Measurements from ENCODE around the gene ICAM1. TPM values are rescaled to one million over a fixed set of nuclear protein-coding genes. Genes with fewer than 3 reads are reported as not detected.
"Not testable (repeated sequence)": the region's sequence is repeated elsewhere in the genome, so short reads cannot be mapped to it uniquely, and the experiment has no call there.

The ICAM1 gene
- total RNA-seq, 1 experiment from 2014 or later, result 23.8 TPM

- BruUV-seq (replicated peaks), result TSS peak; percentile 50
- ChIA-PET POLR2A (ENCODE audit: unreplicated experiment) (no interaction called here), CTCF (interaction anchor here (0.6 kb wide), 3 partner anchors 23 to 342 kb away, joined by 4 to 7 read pairs (median 5); partner anchors contain the start of gene OLFM2)
- Histone ChIP-seq H3K9me3 (ENCODE audit: insufficient read depth, low read depth) (no peaks in the 10 kb centered on the region), H3K79me2 (ENCODE audit: low read depth) (peaks cover under 1% of the 10 kb centered on the region; the same call in 1 of the 2 replicates), H3F3A (ENCODE audit: insufficient read depth, low read depth) (peaks cover 44% of the 10 kb centered on the region), H3K9me2 (ENCODE audit: insufficient read depth) (no peaks in the 10 kb centered on the region), H3K36me3 (ENCODE audit: low read depth) (no peaks in the 10 kb centered on the region), H3K27ac (peak overlapping the region; percentile 64), H3K4me3 (no peak overlapping the region), H3K4me2 (no peak overlapping the region), H3K4me1 (replicated peaks; ENCODE audit: insufficient read depth) (peaks cover 26% of the 10 kb centered on the region), H3K27me3 (ENCODE audit: insufficient read depth, low read depth) (no peaks in the 10 kb centered on the region), H2AFZ (no peak overlapping the region), H4K20me1 (ENCODE audit: insufficient read depth) (no peaks in the 10 kb centered on the region)
- no peak for DNase-seq
- intact Hi-C loops (cut with micrococcal nuclease; ENCODE audit: unreplicated experiment), result no loop called here
- no peak for TF ChIP-seq EZH2 (IDR thresholded peaks at IDR 0.05; ENCODE audit: low read depth)
Measured at GRCh38 chr19:10277795-10278589, 7.1 kb downstream of the ICAM1 start.

- H3K4me2 ChIP-seq, result no peak overlapping the region
- H3K27me3 ChIP-seq (ENCODE audit: insufficient read depth, low read depth), result no peaks in the 10 kb centered on the region
- H3K36me3 ChIP-seq (ENCODE audit: low read depth), result no peaks in the 10 kb centered on the region
- H4K20me1 ChIP-seq (ENCODE audit: insufficient read depth), result no peaks in the 10 kb centered on the region
- H3K9me2 ChIP-seq (ENCODE audit: insufficient read depth), result no peaks in the 10 kb centered on the region
- no peaks in the 10 kb centered on the region for H3K9me3 ChIP-seq (ENCODE audit: insufficient read depth, low read depth)
- ChIA-PET POLR2A (ENCODE audit: unreplicated experiment) (interaction anchor here (0.6 kb wide), 1 partner anchor 9 kb away, joined by 3 read pairs; no protein-coding TSS in a partner anchor), CTCF (no interaction called here)
- TF ChIP-seq CTCF (conservative IDR thresholded peaks at IDR 0.05) (no peak), EZH2 (IDR thresholded peaks at IDR 0.05; ENCODE audit: low read depth) (no peak)
- H3K27ac ChIP-seq, result no peak overlapping the region
- DNase-seq, result no peak
- BruUV-seq (replicated peaks), result no TSS peak
- H3K4me1 ChIP-seq (replicated peaks; ENCODE audit: insufficient read depth), result peaks cover 36% of the 10 kb centered on the region
- H3K79me2 ChIP-seq (ENCODE audit: low read depth), result no peaks in the 10 kb centered on the region
- H2AFZ ChIP-seq, result no peak overlapping the region
- intact Hi-C loops (cut with micrococcal nuclease; ENCODE audit: unreplicated experiment), result no loop called here
- peaks cover 46% of the 10 kb centered on the region for H3F3A ChIP-seq (ENCODE audit: insufficient read depth, low read depth)
- H3K4me3 ChIP-seq, result no peak overlapping the region
Measured at GRCh38 chr19:10278935-10279334, 8.0 kb downstream of the ICAM1 start.

GRCh38 chr19:10279737-10280442, 9.0 kb downstream of the ICAM1 start:
- H3K4me3 ChIP-seq, result no peak overlapping the region
- TF ChIP-seq CTCF (conservative IDR thresholded peaks at IDR 0.05) (no peak), EZH2 (IDR thresholded peaks at IDR 0.05; ENCODE audit: low read depth) (no peak)
- H3K27me3 ChIP-seq (ENCODE audit: insufficient read depth, low read depth), result no peaks in the 10 kb centered on the region
- no peaks in the 10 kb centered on the region for H3K9me2 ChIP-seq (ENCODE audit: insufficient read depth)
- H3K4me2 ChIP-seq, result peak overlapping the region; percentile 12
- H3K36me3 ChIP-seq (ENCODE audit: low read depth), result no peaks in the 10 kb centered on the region; the same call in 1 of the 2 replicates
- H2AFZ ChIP-seq, result no peak overlapping the region
- no peaks in the 10 kb centered on the region for H3K79me2 ChIP-seq (ENCODE audit: low read depth)
- no TSS peak for BruUV-seq (replicated peaks)
- H3K9me3 ChIP-seq (ENCODE audit: insufficient read depth, low read depth), result no peaks in the 10 kb centered on the region
- intact Hi-C loops (cut with micrococcal nuclease; ENCODE audit: unreplicated experiment), result no loop called here
- peaks cover 37% of the 10 kb centered on the region for H3F3A ChIP-seq (ENCODE audit: insufficient read depth, low read depth)
- H3K4me1 ChIP-seq (replicated peaks; ENCODE audit: insufficient read depth), result peaks cover 37% of the 10 kb centered on the region
- POLR2A ChIA-PET (ENCODE audit: unreplicated experiment), result interaction anchor here (0.6 to 1.2 kb wide), 5 partner anchors 8 to 55 kb away, joined by 3 to 7 read pairs (median 4); partner anchors contain the start of genes ICAM1 and ICAM5
- no peak overlapping the region for H3K27ac ChIP-seq
- H4K20me1 ChIP-seq (ENCODE audit: insufficient read depth), result no peaks in the 10 kb centered on the region
- DNase-seq, result peak in 1 of 2 experiments; percentile 67
- CTCF ChIA-PET, result no interaction called here

- POLR2A ChIA-PET (ENCODE audit: unreplicated experiment), result interaction anchor here (0.6 kb wide), 1 partner anchor 52 kb away, joined by 26 read pairs; no protein-coding TSS in a partner anchor
- H3K27me3 ChIP-seq (ENCODE audit: insufficient read depth, low read depth); H3K9me2 ChIP-seq (ENCODE audit: insufficient read depth); CTCF ChIA-PET; H2AFZ ChIP-seq; H3K9me3 ChIP-seq (ENCODE audit: insufficient read depth, low read depth); H3K4me3 ChIP-seq; H4K20me1 ChIP-seq (ENCODE audit: insufficient read depth); intact Hi-C loops (cut with micrococcal nuclease; ENCODE audit: unreplicated experiment); H3K79me2 ChIP-seq (ENCODE audit: low read depth); DNase-seq; H3K36me3 ChIP-seq (ENCODE audit: low read depth); BruUV-seq (replicated peaks): not testable (repeated sequence)
- Histone ChIP-seq H3F3A (ENCODE audit: insufficient read depth, low read depth) (peaks cover 42% of the 10 kb centered on the region), H3K27ac (peak overlapping the region; percentile 60; the same call in 1 of the 2 replicates), H3K4me2 (0 out of 2 replicates have a peak overlapping the region, but pooled peaks have one; percentile 21), H3K4me1 (replicated peaks; ENCODE audit: insufficient read depth) (peaks cover 37% of the 10 kb centered on the region)
Measured at GRCh38 chr19:10282043-10282442, 11.1 kb downstream of the ICAM1 start.

All from PC-9 (cell line).